KOPT-K1 (cell line): ENCODE data around the gene FBN2.

ENCODE experiments used
- H3K27ac ChIP-seq: fragments of 200-600 bp; sonication (generic); 2 replicates; pipeline ENCODE4 v1.5.1; 2016; ENCODE audit warnings: antibody characterized with exemption, mild to moderate bottlenecking, low read depth, low read length; ENCODE audit not compliant: poor library complexity, severe bottlenecking
- H3K36me3 ChIP-seq: fragments of 200-600 bp; sonication (generic); 2 replicates; pipeline ENCODE4 v1.5.1; 2017; ENCODE audit warnings: antibody characterized with exemption, mild to moderate bottlenecking, low read length, moderate library complexity; ENCODE audit not compliant: insufficient read depth
- H3K9me3 ChIP-seq: fragments of 200-600 bp; sonication (generic); 2 replicates; pipeline ENCODE4 v1.5.1; 2017; ENCODE audit warnings: antibody characterized with exemption, low read length, mild to moderate bottlenecking; ENCODE audit not compliant: insufficient read depth, poor library complexity, severe bottlenecking

FBN2 gene

GRCh38 chr5:128538000-128538249 lies at the start of gene FBN2:
Gene FBN2 (minus strand): TSS chr5:128538245. CDS start chr5:128537603, 642 bp downstream.
- no peaks in the 10 kb centered on the region for H3K36me3 ChIP-seq
- peaks cover 17% of the 10 kb centered on the region for H3K9me3 ChIP-seq
- H3K27ac ChIP-seq = no peak within 1 kb of the TSS

- Histone ChIP-seq H3K27ac (no peak overlapping the region), H3K36me3 (no peaks in the 10 kb centered on the region), H3K9me3 (no peaks in the 10 kb centered on the region)
Observed at GRCh38 chr5:128587275-128587674, 49.2 kb upstream of the FBN2 start.

GRCh38 chr5:128586848-128587247 lies 48.8 kb upstream of the FBN2 start:
- H3K9me3 ChIP-seq = no peaks in the 10 kb centered on the region
- H3K36me3 ChIP-seq = no peaks in the 10 kb centered on the region
- H3K27ac ChIP-seq = no peak overlapping the region

GRCh38 chr5:128579639-128580038 lies 41.6 kb upstream of the FBN2 start:
- Histone ChIP-seq H3K36me3 (no peaks in the 10 kb centered on the region), H3K27ac (no peak overlapping the region), H3K9me3 (no peaks in the 10 kb centered on the region)

- Histone ChIP-seq H3K27ac (no peak overlapping the region), H3K9me3 (no peaks in the 10 kb centered on the region)
Observed at GRCh38 chr5:128579093-128579492, 41.0 kb upstream of the FBN2 start.

GRCh38 chr5:128574041-128574440 lies 36.0 kb upstream of the FBN2 start:
- Histone ChIP-seq H3K27ac (no peak overlapping the region), H3K36me3 (no peaks in the 10 kb centered on the region), H3K9me3 (no peaks in the 10 kb centered on the region)

More at GRCh38 chr5:128579093-128579492, 41.0 kb upstream of the FBN2 start:
- no peaks in the 10 kb centered on the region for H3K36me3 ChIP-seq

GRCh38 chr5:128572930-128573319 lies 34.9 kb upstream of the FBN2 start:
- Histone ChIP-seq H3K27ac (no peak overlapping the region), H3K36me3 (no peaks in the 10 kb centered on the region), H3K9me3 (no peaks in the 10 kb centered on the region)

- no peak overlapping the region for H3K27ac ChIP-seq
- H3K9me3 ChIP-seq = no peaks in the 10 kb centered on the region
- H3K36me3 ChIP-seq = no peaks in the 10 kb centered on the region
Observed at GRCh38 chr5:128572051-128572929, 34.2 kb upstream of the FBN2 start.

- Histone ChIP-seq H3K27ac (no peak overlapping the region), H3K9me3 (no peaks in the 10 kb centered on the region), H3K36me3 (no peaks in the 10 kb centered on the region)
Observed at GRCh38 chr5:128566178-128566577, 28.1 kb upstream of the FBN2 start.

GRCh38 chr5:128559300-128560297 lies 21.6 kb upstream of the FBN2 start:
- Histone ChIP-seq H3K9me3 (no peaks in the 10 kb centered on the region), H3K27ac (no peak overlapping the region), H3K36me3 (no peaks in the 10 kb centered on the region)

GRCh38 chr5:128553747-128554146 lies 15.7 kb upstream of the FBN2 start:
- Histone ChIP-seq H3K9me3 (no peaks in the 10 kb centered on the region), H3K27ac (no peak overlapping the region), H3K36me3 (no peaks in the 10 kb centered on the region)

GRCh38 chr5:128551476-128551875 lies 13.4 kb upstream of the FBN2 start:
- no peaks in the 10 kb centered on the region for H3K9me3 ChIP-seq
- H3K36me3 ChIP-seq = no peaks in the 10 kb centered on the region
- H3K27ac ChIP-seq = no peak overlapping the region

GRCh38 chr5:128549496-128549895 lies 11.5 kb upstream of the FBN2 start:
- Histone ChIP-seq H3K36me3 (no peaks in the 10 kb centered on the region), H3K9me3 (no peaks in the 10 kb centered on the region), H3K27ac (no peak overlapping the region)

GRCh38 chr5:128546658-128547281 lies 8.7 kb upstream of the FBN2 start:
- no peaks in the 10 kb centered on the region for H3K9me3 ChIP-seq
- no peak overlapping the region for H3K27ac ChIP-seq
- H3K36me3 ChIP-seq = no peaks in the 10 kb centered on the region

- Histone ChIP-seq H3K9me3 (peaks cover 17% of the 10 kb centered on the region), H3K27ac (no peak overlapping the region)
Observed at GRCh38 chr5:128541385-128541784, 3.3 kb upstream of the FBN2 start.

More at GRCh38 chr5:128541385-128541784, 3.3 kb upstream of the FBN2 start:
- no peaks in the 10 kb centered on the region for H3K36me3 ChIP-seq
